DMS153 treated with DMSO at 0.1 percent for 48 hours (cell line): ENCODE results near the gene LRRN2.
"Not testable (repeated sequence)": the region's sequence is repeated elsewhere in the genome, so short reads cannot be mapped to it uniquely, and the experiment has no call there.

Experiments
- DNase-seq: peaks from one replicate; lab custom pipeline; 2025; ENCODE audit not compliant: unreplicated experiment; lab: John Stamatoyannopoulos, UW

The LRRN2 gene

GRCh38 chr1:204685236-204686006, at the start of gene LRRN2:
Gene LRRN2, minus strand, starts transcription at chr1:204685738. Its CDS starts 65,746 bp downstream, at chr1:204619992.
- peak; percentile 51 for DNase-seq

GRCh38 chr1:204735042-204735441, 49.5 kb upstream of the LRRN2 start:
- no peak for DNase-seq

- DNase-seq, result no peak
Measured at GRCh38 chr1:204733869-204734596, 48.5 kb upstream of the LRRN2 start.

GRCh38 chr1:204733289-204733688, 47.8 kb upstream of the LRRN2 start:
- no peak for DNase-seq

GRCh38 chr1:204731985-204732575, 46.5 kb upstream of the LRRN2 start:
- no peak for DNase-seq

GRCh38 chr1:204731509-204731908, 46.0 kb upstream of the LRRN2 start:
- no peak for DNase-seq

GRCh38 chr1:204730826-204731459, 45.4 kb upstream of the LRRN2 start:
- DNase-seq, result peak; percentile 28

GRCh38 chr1:204729516-204729915, 44.0 kb upstream of the LRRN2 start:
- no peak for DNase-seq

- DNase-seq, result no peak
Measured at GRCh38 chr1:204728456-204728855, 42.9 kb upstream of the LRRN2 start.

GRCh38 chr1:204728045-204728444, 42.5 kb upstream of the LRRN2 start:
- no peak for DNase-seq

GRCh38 chr1:204727438-204727837, 41.9 kb upstream of the LRRN2 start:
- DNase-seq, result not testable (repeated sequence)

GRCh38 chr1:204726478-204726877, 40.9 kb upstream of the LRRN2 start:
- DNase-seq, result no peak

GRCh38 chr1:204725821-204726448, 40.4 kb upstream of the LRRN2 start:
- DNase-seq, result peak; percentile 72

- peak; percentile 99 for DNase-seq
Measured at GRCh38 chr1:204723131-204723787, 37.7 kb upstream of the LRRN2 start.

- no peak for DNase-seq
Measured at GRCh38 chr1:204721373-204722055, 36.0 kb upstream of the LRRN2 start.

GRCh38 chr1:204716660-204717059, 31.1 kb upstream of the LRRN2 start:
- no peak for DNase-seq

- no peak for DNase-seq
Measured at GRCh38 chr1:204714861-204715511, 29.4 kb upstream of the LRRN2 start.

- no peak for DNase-seq
Measured at GRCh38 chr1:204714194-204714860, 28.8 kb upstream of the LRRN2 start.

- no peak for DNase-seq
Measured at GRCh38 chr1:204713541-204713940, 28.0 kb upstream of the LRRN2 start.
